Breast epithelium (tissue), 3 donors: ENCODE measurements around the gene C1orf53.

Experiments used
- CTCF ChIP-seq, 3 donors: fragments of 450-650 bp; IDR thresholded peaks; one replicate each; pipeline ENCODE4 v1.5.1; 2016 to 2017; ENCODE audit warnings: antibody characterized with exemption in 3 of 3, mild to moderate bottlenecking in 3 of 3, moderate library complexity in 3 of 3
- POLR2A ChIP-seq: fragments of 450-650 bp; IDR thresholded peaks from one replicate; pipeline ENCODE4 v1.6.1; 2016; ENCODE audit warnings: antibody characterized with exemption, mild to moderate bottlenecking, moderate library complexity
- POLR2AphosphoS5 ChIP-seq, 3 donors: sonication (generic); formaldehyde crosslinking; IDR thresholded peaks; one replicate each; pipeline ENCODE4 v1.6.1; 2017; ENCODE audit warnings: antibody characterized with exemption in 3 of 3

- TF ChIP-seq POLR2AphosphoS5 (IDR thresholded peaks at IDR 0.05): no peak
- TF ChIP-seq CTCF (IDR thresholded peaks at IDR 0.05): no peak
- no peak for TF ChIP-seq POLR2A
Observed at GRCh38 chr1:197955486-197956394, 53.3 kb downstream of the C1orf53 start.
